GM21515 (cell line): Measurements from ENCODE around the gene GGA1.

Experiments
- ATAC-seq: cut with Tn5 transposase; IDR thresholded peaks from one replicate; pipeline ENCODE4 v1.9.1; 2021; ENCODE audit not compliant: unreplicated experiment

The GGA1 gene

DNA sequence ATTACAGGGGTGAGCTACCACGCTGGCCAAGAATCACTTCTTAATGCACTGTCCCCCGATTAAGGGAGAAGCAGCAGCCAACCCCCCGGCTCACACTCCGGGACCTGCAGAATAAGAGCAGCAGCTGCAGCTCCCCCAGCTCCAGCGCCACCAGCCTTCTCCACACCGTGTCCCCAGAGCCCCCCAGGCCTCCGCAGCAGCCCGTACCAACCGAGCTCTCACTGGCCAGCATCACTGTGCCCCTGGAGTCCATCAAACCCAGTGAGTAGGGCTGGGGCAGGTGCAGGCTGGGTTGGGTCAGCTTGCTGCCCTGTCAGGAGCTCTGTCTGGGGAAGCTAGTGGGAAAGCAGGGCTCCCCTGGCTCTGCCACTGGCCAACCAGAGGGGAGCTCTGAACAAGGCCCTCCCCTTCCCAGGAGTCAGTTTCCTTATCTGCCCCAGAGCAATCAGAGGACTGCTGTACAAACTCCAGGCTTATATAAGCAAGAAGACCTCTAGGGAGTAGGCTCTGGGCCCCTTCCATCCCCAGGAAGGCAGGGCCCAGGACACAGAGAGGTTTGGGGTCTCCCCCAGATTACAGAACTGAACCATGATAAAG is 22.3 kb downstream of the GGA1 start:
- ATAC-seq, result no peak

DNA sequence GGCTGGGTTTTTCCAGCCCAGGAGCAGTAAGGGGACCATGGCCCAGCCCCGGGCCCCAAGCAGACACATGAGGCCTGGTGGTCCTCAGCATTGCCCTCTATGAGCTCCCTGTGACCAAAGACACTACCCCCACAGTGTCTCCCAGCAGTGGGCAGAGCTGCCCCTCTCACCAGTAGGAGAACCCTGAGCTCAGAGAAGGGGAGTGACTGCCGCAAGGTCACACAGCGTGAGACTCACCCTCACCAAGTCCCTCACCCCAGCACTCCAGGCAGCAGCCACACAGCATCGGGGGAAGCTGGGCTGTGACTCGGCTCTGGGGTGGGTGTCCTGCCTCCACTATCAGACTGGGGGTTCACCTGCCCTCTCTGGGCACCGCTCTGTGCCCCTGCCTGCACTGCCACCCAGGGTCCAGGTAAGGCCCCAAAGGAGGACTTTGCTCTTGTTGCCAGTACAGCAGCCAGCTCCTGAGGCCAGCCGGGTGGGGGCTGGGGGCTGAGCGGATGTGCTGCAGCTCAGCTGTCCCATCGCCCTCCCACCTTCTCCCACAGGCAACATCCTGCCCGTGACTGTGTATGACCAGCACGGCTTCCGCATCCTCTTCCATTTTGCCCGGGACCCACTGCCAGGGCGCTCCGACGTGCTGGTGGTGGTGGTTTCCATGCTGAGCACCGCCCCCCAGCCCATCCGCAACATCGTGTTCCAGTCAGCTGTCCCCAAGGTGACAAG is 23.0 kb downstream of the GGA1 start:
- no peak for ATAC-seq

DNA sequence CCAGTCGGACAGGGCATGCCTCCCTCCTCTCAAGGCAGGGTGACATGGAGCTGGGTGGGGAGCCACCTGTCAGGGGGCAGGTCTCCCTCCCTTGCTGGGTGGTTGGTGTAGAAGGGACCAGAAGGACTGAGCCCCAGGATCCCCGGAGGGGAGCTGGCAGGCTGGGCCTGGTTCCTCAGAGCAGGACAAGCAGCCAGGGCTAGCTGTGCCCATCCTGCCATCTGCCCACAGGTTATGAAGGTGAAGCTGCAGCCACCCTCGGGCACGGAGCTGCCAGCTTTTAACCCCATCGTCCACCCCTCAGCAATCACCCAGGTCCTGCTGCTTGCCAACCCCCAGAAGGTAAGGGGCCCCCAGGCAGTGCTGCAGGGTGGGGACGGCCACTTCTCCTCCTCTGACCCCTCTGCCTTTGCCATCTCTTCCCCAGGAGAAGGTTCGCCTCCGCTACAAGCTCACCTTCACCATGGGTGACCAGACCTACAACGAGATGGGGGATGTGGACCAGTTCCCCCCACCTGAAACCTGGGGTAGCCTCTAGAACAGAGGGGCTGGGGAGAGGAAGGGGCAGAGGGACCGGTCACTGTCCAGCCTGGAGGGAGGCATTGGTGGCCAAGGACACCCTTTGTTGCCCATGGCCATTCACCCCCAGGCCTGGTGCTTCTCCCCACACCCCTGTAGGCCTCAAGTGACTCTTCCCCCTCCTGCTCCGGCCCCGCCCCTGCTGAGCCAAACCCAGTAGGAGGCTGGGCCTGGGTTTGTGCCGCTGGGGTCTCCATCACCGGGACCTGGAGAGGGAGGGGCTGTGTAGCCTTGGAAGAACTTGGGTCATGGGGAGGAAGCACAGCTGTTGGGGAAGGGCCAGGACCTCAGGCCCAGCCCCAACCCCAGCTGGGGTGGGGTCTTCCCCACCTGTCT is 23.8 kb downstream of the GGA1 start:
- peak; percentile 9 for ATAC-seq

DNA sequence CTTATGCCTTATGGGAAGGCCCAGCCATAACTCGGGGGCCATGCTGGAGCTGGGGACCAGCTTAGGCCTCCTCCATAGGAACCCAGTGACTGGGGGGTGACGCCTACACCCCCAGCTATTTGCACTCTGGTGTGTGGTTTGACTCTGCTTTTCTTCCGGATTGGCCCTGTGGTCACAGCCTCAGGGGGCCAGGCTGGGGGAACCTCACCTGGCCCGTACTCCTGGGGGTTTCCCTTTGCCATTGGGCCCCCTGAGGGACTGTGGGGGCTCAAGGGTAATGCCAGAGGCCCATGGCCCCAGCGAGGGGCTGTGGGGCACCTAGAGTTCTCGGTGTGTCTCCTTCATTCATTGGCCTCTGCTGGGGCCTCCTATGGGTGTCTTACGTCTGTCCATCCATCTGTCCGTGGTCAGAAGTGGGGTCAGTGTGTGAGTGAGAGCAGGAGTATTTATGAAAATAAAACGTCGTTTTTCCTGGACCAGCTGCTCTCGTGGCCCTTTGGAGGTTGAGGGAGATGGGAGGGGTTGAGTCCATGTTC is 24.5 kb downstream of the GGA1 start:
- ATAC-seq, result peak; percentile 44

DNA sequence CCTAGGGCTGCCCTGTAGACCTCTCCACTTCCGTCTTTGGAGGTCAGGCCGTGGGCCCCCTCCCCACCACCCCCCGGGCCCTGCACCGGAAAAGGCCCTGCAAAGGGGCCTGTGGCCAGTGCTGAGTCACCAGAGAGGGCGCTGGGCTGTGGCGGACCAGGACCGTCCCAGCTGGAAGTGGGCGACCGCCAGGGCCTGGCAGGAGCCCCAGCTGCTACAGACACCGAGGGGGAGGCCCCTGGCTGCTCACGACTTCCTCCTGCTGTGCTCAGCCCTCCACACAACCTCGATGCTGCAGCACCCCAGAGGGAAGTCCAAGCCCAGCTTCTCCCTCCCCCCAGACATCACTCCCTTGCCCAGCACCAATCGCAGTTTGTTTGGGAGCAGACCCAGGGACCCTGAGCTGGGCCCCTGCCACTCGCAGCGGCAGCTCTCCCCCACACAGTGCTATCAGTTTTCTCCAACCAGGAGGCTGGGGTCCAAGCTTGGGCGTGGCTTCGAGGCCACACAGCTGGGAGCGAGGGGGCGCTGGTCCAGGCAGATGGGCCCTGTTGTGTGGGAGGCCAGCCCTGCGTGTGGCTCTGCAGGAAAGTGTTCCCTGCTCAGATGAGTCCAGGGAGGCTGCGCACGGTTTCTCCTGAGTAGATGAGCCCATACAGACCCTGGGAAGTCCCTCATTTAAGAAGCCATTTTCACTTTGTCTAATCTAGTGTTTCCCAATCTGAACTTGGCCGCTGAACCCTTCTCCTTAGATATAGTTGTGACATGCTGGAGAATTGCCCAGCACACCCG is 25.2 kb downstream of the GGA1 start:
- peak; percentile 37 for ATAC-seq

DNA sequence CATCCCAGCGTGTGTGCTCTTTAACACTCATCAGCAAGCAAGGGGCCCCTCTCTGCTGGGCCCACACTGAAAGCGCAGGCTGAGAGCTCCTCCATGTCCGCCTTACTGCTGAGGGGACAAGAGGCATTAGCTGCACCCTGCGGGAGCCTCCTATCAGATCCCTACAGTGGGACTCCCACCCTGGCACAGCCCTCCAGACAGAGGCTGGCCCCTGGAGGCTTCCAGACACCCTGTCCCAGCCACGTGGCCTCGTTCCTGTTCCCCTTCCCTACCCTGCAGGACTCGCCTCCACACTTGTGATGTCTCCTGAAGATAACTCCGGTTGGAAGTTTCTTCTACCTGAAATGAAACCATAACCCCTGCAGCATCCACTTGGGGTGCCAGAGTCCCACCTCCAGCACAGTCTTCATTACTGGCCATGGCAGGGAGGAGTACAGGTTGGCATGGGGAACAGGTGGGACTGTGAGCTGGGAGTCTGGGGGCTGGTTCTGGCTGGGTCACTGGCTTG is 25.8 kb downstream of the GGA1 start:
- ATAC-seq, result no peak

DNA sequence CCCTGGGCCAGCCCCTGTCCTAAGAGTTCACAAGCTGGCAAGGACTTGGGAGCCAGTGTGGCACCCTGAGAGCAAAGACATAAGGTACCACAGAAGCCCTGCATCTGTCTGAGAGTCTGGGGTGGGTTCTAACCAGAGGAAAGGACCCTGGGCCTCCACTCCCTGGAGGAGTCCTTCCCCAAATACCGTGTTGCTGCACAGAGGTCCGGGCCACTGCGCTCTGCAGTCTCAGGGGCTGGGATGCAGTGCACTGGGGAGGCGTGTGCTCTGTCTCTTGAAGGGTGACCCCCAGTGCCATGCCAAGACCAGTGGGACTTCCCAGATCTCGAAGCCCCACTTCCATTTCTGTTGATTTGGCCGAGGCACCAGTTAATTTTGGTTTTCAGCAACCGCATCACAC is 26.5 kb downstream of the GGA1 start:
- no peak for ATAC-seq

DNA sequence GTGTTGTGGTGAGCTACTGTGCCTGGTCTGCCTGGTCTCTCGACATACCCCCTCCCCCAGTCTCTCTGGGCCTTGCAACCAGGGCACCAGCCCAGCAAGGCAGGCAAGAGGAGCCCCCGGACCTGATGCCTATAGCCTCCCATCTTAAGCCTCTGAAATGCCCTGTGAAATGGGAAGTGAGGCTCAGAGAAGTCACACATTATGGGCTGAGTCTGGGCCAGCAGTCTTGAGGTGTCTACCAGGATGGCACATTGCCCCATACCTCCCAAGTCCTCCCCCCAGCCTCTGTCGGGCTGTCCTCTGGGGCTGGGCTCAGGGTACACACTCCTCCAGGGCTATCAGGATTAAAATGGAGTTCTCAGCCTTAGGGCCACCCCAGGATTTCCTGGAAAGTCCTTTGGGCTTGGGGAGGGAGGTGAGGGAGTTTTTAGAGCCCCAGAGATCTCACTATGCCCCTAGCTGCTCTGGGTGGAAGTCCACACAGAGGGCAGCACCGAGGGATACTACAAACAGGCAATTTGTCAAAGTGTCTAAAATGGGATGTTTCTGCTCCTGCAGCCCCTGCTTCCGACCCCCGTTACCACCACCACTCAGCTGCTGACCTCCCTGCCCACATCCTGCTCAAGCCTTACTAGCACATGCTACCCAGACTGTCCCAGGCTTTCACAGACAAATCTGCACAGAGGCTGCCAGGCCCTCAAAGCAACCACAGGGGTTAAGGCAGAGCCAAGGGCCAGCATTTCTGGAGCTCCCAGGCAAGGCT is 27.7 kb downstream of the GGA1 start:
- no peak for ATAC-seq

DNA sequence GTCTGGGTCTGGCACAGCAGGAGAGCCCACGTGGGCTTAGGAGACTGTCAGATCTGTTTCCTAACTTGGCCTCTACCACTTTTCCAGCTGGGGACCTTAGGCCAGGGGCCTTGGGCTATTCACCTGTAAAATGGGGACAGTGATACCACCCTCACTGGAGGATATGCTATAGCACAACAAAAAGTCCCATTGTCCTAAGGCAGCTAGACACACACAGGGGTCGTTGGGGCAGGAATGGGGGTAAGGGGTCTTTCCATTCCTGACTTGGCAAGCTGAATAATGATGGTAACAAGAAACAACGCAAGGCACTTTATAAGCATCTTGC is 28.3 kb downstream of the GGA1 start:
- no peak for ATAC-seq

DNA sequence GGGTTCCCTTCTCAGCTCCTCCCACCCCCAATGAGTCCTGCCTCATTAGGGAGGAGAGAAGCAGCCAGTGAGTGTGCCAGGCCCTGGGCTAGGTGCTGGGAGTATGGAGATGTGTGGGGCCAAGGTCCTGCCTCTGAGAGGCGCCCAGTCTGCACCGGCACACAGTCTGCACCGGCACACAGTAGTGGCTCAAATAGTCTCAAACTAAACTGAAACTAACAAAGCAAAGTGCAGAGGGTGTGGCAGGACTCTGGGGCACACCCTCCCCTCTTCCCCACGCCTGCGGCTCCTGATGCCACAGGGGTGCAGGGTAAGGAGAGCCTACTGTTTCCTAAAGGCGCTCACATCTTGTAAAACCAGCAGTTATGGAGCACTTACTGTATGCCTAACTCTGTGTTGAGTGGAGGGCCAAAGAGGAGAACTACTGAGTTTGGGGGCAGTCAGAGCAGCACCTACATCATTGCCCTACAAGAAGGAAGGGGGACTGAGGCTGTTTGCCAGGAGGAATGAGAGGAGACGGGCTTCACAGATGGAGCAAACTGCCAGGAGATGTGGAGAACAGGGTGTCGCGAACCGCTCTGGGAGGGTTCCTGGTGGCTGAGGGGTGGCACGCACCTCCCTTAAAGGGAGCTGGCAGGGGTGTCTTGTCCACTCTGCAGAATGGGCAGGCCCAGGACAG is 29.9 kb downstream of the GGA1 start:
- no peak for ATAC-seq

DNA sequence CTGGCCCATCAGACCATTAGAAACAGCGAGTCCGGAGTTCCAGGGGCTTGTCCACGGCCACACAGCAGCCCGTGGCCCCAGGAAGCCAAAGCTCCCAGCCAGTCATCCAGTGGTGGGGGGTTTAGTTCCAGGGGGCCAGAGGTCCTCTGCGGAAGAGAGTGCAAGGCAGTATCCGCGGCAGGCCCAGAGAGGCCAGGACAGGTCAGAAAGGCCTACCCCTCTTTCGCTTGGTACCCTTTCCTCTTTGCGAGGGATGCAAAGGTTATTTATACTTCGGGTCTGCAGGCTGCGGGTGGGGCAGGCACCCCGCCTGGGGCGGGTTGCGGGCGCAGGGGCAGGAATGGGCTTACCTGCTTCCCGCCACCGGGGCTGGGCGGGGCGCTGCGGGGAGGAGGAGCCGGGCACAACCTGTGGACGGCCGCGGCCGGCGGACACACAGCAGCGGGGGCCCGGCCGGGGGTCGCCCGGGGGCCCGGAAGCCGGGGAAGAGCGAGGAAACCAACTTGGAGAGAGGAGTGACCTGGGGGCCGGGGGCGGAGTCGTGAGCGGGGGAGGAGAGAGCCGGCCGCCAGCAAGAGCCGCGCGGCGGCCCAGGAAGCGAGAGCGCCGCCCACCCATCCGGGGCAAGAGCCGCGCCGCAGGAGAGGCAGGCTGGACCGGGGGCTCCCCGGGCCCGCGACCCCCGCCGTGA is 30.6 kb downstream of the GGA1 start, which contains the start of gene SH3BP1:
Gene SH3BP1 (plus strand): TSS at position 600 of the 691 bp plus-strand sequence. CDS start 119 bp downstream, outside the sequence.
- ATAC-seq, result no peak

DNA sequence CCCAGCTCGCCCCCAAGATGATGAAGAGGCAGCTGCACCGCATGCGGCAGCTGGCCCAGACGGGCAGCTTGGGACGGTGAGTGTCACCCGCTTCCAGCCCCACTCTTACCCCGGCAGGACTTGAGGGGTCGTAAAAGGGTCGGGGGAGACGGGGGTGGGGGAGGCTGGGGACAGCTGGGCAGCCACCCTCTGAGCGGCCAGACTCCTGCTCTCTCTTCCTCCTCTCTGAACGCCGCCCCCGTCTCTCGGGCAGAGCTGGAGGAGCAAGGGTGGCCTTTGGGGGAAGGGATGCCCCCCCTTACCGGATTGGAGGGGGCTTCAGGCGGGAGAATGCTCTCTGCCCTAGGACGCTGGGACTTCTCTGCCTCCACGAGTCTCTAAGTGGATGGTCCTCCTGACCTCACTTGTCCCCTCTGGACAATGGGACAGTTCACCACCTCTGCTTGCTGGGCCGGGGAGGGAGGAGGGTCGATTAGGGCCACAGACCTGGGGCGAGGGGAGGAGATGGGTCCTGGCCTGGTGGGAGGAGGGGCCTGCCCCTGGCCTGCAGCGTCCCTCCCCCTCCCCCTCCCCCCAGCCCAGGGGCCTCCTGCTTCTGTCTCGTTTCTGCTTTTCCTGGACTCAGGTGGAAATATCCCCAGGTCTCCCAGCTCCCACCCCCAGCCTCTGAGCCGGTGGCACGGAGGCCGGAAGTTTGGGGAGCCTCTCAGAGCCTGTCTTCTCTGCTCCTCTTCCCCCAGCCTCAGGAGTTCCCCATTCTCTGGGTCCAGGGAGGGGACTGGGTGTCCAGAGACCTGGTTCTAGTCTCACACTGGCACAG is 31.3 kb downstream of the GGA1 start:
- ATAC-seq, result no peak

DNA sequence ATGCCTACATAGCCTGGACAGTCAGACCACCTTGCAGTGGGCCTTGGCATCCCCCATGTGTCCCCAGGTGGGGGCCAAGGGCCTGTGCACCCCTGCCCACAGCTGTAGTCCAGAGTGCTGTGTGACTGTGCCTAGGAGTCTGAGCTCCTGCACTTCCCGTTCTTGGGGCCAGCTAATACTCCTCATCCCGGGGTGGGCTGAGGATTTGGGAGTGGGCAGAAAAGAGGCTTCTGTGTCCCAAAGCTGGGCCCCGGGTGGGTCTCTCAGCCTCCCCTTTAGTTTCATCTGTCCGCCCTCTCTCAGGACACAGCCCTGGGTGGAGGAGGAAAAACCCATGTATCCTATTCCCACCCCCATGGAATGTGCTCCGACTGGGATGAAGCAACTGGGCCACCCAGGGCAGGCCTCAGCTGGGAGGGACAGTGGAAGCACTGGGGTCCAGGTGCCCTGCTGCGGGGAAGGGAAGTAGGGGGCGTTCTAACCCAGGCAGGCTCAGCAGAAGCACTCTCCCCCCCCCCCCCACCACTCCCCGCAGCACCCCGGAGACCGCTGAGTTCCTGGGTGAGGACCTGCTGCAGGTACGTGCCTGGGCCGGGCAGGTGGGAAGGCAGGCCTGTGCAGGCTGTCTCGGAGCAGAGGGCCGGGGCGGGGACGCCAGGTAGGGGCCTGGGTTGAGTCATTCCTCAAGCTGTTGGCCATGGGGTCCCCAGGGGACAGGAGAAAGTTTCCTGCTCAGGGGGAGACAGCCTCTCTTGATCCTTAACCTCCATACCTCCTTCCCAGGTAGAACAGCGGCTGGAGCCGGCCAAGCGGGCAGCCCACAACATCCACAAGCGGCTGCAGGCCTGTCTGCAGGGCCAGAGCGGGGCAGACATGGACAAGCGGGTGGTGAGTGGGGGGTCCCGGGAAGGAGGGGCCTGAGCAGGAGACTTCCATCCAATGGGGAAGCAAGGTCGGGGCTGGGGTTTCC is 32.2 kb downstream of the GGA1 start:
- ATAC-seq, result no peak

DNA sequence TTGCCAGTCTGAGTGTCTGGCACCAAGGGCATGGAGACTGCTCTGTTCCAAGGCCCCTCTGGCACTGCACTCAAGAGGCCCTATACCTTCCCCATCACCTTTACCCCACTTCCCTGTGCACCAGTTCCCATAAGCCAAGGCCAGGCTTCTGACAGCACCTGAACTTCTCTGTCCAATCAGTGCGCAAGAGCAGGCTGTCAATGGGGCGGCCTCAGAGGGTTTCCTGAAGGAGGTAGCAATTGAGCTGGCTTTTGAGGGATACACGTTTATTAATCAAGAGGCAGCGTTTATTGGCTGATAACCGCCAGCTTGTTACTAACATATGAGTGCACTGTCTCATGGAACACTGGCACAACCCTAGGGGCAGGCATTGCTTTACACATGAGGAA is 32.9 kb downstream of the GGA1 start:
- no peak for ATAC-seq

DNA sequence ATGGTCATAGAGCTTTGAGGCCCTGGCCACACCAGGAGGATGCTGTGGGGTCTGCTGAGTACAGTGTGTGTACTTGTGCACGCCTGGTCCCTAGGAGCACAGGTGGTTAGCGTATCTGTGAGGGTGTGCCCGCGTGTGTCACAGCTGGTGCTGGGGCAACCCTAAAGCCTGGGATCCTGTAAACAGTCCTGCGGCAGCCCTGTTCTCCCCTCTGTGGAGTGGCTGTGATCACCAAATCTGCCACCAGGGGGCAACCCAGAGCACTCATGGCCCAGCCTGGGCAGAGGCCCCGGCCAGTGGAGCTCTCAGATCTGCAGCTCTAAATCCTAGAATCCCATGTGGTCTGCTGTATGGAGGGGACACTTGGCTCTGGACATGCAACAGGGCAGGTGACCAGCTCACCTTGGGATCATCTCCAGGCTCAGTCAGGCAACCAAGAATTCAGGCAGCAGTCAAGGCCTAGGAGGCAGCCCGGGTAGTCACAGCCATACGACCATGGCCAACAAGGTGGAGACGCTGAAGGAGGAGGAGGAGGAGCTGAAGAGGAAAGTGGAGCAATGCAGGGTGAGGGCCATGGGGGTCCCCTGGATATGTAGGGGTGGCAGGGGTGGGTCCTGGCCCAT is 34.7 kb downstream of the GGA1 start:
- ATAC-seq, result no peak

DNA sequence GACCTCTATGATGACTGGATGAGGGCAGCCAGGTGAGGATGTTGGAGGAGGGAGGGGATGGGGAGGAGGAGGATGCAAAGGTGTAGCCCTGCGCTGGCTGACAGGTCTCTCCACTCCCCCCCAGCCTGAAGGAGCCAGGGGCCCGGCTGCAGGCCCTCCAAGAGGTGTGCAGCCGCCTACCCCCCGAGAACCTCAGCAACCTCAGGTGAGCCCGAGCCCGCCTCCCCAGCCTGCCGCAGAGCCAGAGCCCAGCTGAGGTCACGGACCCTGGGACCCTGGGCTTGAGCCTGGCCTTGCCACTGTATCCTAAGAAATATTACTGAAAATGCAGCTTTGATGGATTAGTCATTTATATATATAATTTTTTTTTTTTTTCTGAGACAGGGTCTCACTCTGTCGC is 38.7 kb downstream of the GGA1 start:
- ATAC-seq, result no peak
